ENCODE data around the gene PREX1.

DNA sequence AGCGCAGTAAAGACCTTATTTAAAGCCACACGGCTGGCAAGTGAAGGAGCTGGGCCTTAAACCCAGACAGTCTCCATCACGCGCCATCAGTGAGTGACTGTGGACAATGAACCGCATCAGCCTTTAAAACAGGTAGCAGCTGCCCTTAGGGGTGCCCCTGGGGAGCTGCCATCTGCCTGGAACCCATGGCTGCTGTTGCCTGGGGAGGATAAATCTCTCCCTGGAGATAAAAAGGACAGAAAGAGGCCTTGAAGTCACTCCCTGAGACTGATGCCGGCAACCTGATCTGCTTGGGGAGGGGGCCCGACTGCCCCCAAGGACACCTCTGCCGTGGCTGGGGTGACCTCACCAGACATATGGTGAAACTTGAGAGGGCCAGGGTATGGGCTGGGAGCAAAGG is 73.5 kb downstream of the PREX1 start:
- TF ChIP-seq, protein P1, sequence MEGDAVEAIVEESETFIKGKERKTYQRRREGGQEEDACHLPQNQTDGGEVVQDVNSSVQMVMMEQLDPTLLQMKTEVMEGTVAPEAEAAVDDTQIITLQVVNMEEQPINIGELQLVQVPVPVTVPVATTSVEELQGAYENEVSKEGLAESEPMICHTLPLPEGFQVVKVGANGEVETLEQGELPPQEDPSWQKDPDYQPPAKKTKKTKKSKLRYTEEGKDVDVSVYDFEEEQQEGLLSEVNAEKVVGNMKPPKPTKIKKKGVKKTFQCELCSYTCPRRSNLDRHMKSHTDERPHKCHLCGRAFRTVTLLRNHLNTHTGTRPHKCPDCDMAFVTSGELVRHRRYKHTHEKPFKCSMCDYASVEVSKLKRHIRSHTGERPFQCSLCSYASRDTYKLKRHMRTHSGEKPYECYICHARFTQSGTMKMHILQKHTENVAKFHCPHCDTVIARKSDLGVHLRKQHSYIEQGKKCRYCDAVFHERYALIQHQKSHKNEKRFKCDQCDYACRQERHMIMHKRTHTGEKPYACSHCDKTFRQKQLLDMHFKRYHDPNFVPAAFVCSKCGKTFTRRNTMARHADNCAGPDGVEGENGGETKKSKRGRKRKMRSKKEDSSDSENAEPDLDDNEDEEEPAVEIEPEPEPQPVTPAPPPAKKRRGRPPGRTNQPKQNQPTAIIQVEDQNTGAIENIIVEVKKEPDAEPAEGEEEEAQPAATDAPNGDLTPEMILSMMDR (IDR thresholded peaks at IDR 0.05), result no peak
- TF ChIP-seq RFX5 (IDR thresholded peaks at IDR 0.05; ENCODE audit: low read length), result no peak
- no peak for TF ChIP-seq MEF2A (IDR thresholded peaks at IDR 0.05; ENCODE audit: borderline replicate concordance, low read depth)
- TF ChIP-seq GABPA (IDR thresholded peaks at IDR 0.05; ENCODE audit: low read depth), result no peak
- TF ChIP-seq EP300 (IDR thresholded peaks at IDR 0.05; ENCODE audit: borderline replicate concordance in 1 of 2, low read depth in 1 of 2, low read length in 1 of 2), result no peak
- no peak for TF ChIP-seq NRF1 (IDR thresholded peaks at IDR 0.05; ENCODE audit: low read depth, low read length)
